Gastroesophageal sphincter (tissue), 4 donors: ENCODE results near the gene CNTN2. TPM values are rescaled to one million over a fixed set of nuclear protein-coding genes. Genes with fewer than 3 reads are reported as not detected.

ENCODE experiments used
- ATAC-seq: fragments of 150-250 bp; one replicate; pipeline ENCODE4 v1.9.1; 2016; ENCODE audit warnings: mild to moderate bottlenecking, moderate library complexity
- H3K27ac ChIP-seq, 4 donors: fragments of 200-600 bp; sonication (generic) in 3 of 4; 1 replicate in 3 of 4; 2 replicates in 1 of 4; pipeline ENCODE4 v1.5.1; 2016 to 2019
- H3K27me3 ChIP-seq: fragments of 200-600 bp; sonication (generic); one replicate; pipeline ENCODE4 v1.5.1; 2019
- H3K36me3 ChIP-seq, 2 donors: fragments of 200-600 bp; sonication (generic); one replicate each; pipeline ENCODE4 v1.5.1; 2019; ENCODE audit warnings: control low read depth in 1 of 2
- H3K4me1 ChIP-seq, 3 donors: fragments of 200-600 bp; sonication (generic); 1 replicate in 2 of 3; 2 replicates in 1 of 3; pipeline ENCODE4 v1.5.1; 2016 to 2019; ENCODE audit warnings: control low read depth in 2 of 3
- H3K4me3 ChIP-seq, 2 donors: fragments of 200-600 bp; sonication (generic); one replicate each; pipeline ENCODE4 v1.5.1; 2019; ENCODE audit warnings: mild to moderate bottlenecking in 1 of 2, moderate library complexity in 1 of 2
- H3K9me3 ChIP-seq, 3 donors: fragments of 200-600 bp; sonication (generic); one replicate each; pipeline ENCODE4 v1.5.1; 2017 to 2019; ENCODE audit warnings: control low read depth in 2 of 3
- CTCF ChIP-seq, 4 experiments: fragments of 200-600 bp in 2 of 4; fragments of 450-650 bp in 2 of 4; sonication (generic) in 1 of 4; IDR thresholded peaks; one replicate each; pipeline ENCODE4 v1.5.1; 2017 to 2019; ENCODE audit warnings: antibody characterized with exemption in 4 of 4, mild to moderate bottlenecking in 2 of 4, moderate library complexity in 2 of 4
- EP300 ChIP-seq: sonication (generic); formaldehyde crosslinking; IDR thresholded peaks from one replicate; pipeline ENCODE4 v1.6.1; 2017; ENCODE audit warnings: antibody characterized with exemption, mild to moderate bottlenecking
- POLR2A ChIP-seq, 2 donors: fragments of 450-650 bp; IDR thresholded peaks; one replicate each; pipeline ENCODE4 v1.6.1; 2017; ENCODE audit warnings: antibody characterized with exemption in 2 of 2, mild to moderate bottlenecking in 2 of 2, moderate library complexity in 1 of 2
- POLR2AphosphoS5 ChIP-seq: sonication (generic); formaldehyde crosslinking; IDR thresholded peaks from one replicate; pipeline ENCODE4 v1.6.1; 2017; ENCODE audit warnings: antibody characterized with exemption
- WGBS, 2 donors: methylation state at CpG; one replicate each; pipeline ENCODE4 v1.1.5; 2018; ENCODE audit warnings: low coverage in 1 of 2; 5-methylcytosine and 5-hydroxymethylcytosine counted together
- total RNA-seq, 4 donors: library from RNA; depleted of rRNA; stranded (reverse); fragments of >200 nt; gene quantifications; one replicate each; pipeline ENCODE4 v1.1.0, GENCODE V29; 2016

Gene CNTN2
- total RNA-seq, 4 donors from 2014 or later: 1.2 to 4.2 (median 1.8) TPM

- Histone ChIP-seq H3K27me3 (peaks cover 73% of the 10 kb centered on the region), H3K27ac (no peak overlapping the region), H3K9me3 (no peaks in the 10 kb centered on the region), H3K36me3 (no peaks in the 10 kb centered on the region), H3K4me1 (peaks cover 0 to 23% (median 0%) of the 10 kb centered on the region in 3 donors), H3K4me3 (no peak overlapping the region)
- 50% methylated on average over 1 of the region's 5 CpGs; no CpG with 5 or more reads in 1 of the 2 donors for WGBS, 2 donors
- TF ChIP-seq CTCF (IDR thresholded peaks at IDR 0.05): no peak
- no peak for TF ChIP-seq POLR2AphosphoS5
- TF ChIP-seq EP300: no peak
- TF ChIP-seq POLR2A (IDR thresholded peaks at IDR 0.05): no peak
- ATAC-seq: no peak
Observed at GRCh38 chr1:205044741-205045140, 1.7 kb downstream of the CNTN2 start.

- Histone ChIP-seq H3K27ac (no peak overlapping the region), H3K4me1 (peaks cover 0 to 23% (median 0%) of the 10 kb centered on the region in 3 donors), H3K4me3 (no peak overlapping the region), H3K9me3 (no peaks in the 10 kb centered on the region), H3K36me3 (no peaks in the 10 kb centered on the region), H3K27me3 (peaks cover 73% of the 10 kb centered on the region)
- 24 to 44% methylated on average over 8 to 9 of the region's 11 CpGs for WGBS, 2 donors
- TF ChIP-seq CTCF (IDR thresholded peaks at IDR 0.05) (no peak), POLR2A (IDR thresholded peaks at IDR 0.05) (no peak), EP300 (no peak), POLR2AphosphoS5 (no peak)
- ATAC-seq: no peak
Observed at GRCh38 chr1:205045146-205045545, 2.1 kb downstream of the CNTN2 start.

GRCh38 chr1:205046870-205047269, 3.9 kb downstream of the CNTN2 start:
- no peak overlapping the region for H3K4me3 ChIP-seq
- TF ChIP-seq EP300 (no peak), POLR2A (IDR thresholded peaks at IDR 0.05) (no peak), CTCF (IDR thresholded peaks at IDR 0.05) (no peak), POLR2AphosphoS5 (no peak)
- H3K4me1 ChIP-seq: peaks cover 0 to 23% (median 0%) of the 10 kb centered on the region in 3 donors
- H3K9me3 ChIP-seq: no peaks in the 10 kb centered on the region
- WGBS, 2 donors: 40% methylated on average over 1 of the region's 4 CpGs; no CpG with 5 or more reads in 1 of the 2 donors
- no peaks in the 10 kb centered on the region for H3K36me3 ChIP-seq
- H3K27me3 ChIP-seq: peaks cover 70% of the 10 kb centered on the region
- no peak for ATAC-seq
- H3K27ac ChIP-seq: no peak overlapping the region

- H3K9me3 ChIP-seq: no peaks in the 10 kb centered on the region
- H3K27ac ChIP-seq: no peak overlapping the region
- ATAC-seq: no peak
Observed at GRCh38 chr1:205047764-205048231, 4.8 kb downstream of the CNTN2 start.

More at GRCh38 chr1:205047764-205048231, 4.8 kb downstream of the CNTN2 start:
- H3K4me3 ChIP-seq: no peak overlapping the region
- H3K36me3 ChIP-seq: no peaks in the 10 kb centered on the region
- TF ChIP-seq POLR2A (IDR thresholded peaks at IDR 0.05) (no peak), EP300 (no peak), POLR2AphosphoS5 (no peak), CTCF (IDR thresholded peaks at IDR 0.05) (no peak)
- H3K4me1 ChIP-seq: peaks cover 0 to 18% (median 0%) of the 10 kb centered on the region in 3 donors
- WGBS, 2 donors: 70 to 78% methylated on average over 2 to 3 of the region's 5 CpGs
- peaks cover 66% of the 10 kb centered on the region for H3K27me3 ChIP-seq
